22Rv1 (cell line): Measurements from ENCODE around the gene AXL.

Experiments used
- H3K27ac ChIP-seq: fragments of 450-650 bp; 2 replicates; pipeline ENCODE4 v1.5.1; 2017
- CTCF ChIP-seq: fragments of 450-650 bp; IDR thresholded peaks from 2 replicates; pipeline ENCODE4 v1.5.1; 2017; ENCODE audit warnings: mild to moderate bottlenecking
- ZFX ChIP-seq: fragments of 450-650 bp; IDR thresholded peaks from 2 replicates; pipeline ENCODE4 v1.6.1; 2017; ENCODE audit warnings: antibody characterized with exemption, borderline replicate concordance

AXL gene

DNA sequence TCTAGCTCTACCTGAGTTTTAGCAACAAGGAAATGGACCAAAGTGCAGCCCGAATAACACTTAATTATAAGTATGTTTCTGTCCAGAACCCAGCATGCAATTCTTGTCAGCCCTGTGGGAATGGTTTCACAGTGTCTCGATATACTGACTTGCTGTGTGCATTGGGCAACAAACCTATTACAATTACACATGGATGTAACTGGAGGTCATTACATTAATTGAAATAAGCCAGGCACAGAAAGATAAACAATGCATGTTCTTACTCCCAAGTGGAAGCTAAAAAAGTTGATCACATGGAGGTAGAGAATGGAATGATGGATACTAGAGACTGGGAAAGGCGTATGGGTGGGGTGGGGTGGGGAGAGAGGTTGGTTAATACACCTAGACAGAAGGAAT, 31.1 kb upstream of the AXL start:
- TF ChIP-seq CTCF: no peak
- TF ChIP-seq ZFX: no peak
- H3K27ac ChIP-seq: no peak overlapping the region

DNA sequence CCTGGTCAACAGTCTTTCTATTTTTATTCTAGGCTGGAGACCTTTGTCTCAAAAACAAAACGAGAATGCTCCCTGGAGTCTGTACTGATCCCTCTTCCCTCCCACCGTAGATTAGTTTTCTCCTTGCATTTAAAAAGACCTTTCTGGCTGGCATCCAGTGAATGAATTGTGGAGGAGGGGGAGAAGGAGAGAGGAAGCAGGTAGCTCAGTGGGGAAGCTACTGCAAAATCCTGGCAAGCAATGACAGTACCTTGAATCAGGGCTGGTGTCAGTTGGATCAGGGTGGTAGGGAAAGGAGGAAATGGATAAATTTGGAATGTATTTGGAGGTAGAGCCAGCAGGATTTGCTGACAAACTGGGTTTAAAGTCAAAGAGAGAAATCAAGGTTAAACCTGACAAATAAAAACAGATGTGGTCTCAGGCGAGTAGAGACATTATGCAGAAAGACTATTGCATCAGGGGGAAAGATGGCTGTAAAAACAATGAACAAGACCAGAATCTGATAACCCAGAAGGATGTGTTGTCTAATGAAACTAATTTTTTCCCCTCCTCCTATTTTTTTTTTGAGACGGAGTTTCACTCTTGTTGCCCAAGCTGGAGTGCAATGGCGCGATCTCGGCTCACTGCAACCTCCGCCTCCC, 29.5 kb upstream of the AXL start:
- H3K27ac ChIP-seq: no peak overlapping the region
- TF ChIP-seq CTCF (no peak), ZFX (no peak)

DNA sequence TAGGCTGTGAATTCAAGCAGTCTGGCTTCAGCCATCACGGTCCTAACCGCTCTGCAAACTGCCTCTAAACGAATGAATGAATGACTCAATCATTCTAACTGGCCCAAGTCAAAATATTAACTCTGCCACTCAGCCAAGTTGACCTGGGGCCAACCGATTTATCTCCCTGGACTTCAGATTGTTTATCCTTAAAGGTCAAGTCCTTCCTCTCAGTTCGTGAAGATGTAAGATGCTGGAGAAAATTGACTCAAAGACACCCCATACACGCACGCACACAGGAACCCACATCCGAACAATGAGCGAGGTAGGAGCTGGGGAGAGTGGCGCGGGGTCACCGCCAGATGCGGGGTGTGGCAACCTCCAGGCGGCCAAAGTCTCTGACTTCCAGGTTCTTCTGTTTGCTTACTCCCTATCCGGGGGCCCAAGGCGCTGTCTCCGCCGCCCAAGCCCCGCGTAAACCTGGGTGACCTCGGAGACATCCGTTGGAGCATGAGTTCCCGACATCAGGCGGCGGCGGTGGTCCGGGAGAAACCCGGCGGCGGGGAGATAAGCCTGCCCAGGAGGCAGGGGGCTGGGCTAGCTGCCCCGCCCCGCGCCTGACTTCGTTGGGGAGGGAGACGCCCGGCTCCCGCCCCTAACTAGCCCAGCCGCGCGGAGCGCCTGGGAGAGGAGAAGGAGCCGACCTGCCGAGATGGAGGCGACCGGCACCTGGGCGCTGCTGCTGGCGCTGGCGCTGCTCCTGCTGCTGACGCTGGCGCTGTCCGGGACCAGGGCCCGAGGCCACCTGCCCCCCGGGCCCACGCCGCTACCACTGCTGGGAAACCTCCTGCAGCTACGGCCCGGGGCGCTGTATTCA, 26.2 kb upstream of the AXL start, which contains the start of gene CYP2S1:
CYP2S1 (plus strand) TSS at position 646 of the 856 bp plus-strand sequence; CDS start at position 692, 46 bp downstream.
- TF ChIP-seq CTCF (no peak), ZFX (no peak)
- no peak within 1 kb of the TSS for H3K27ac ChIP-seq

GRCh38 chr19:41193430-41194156, 25.4 kb upstream of the AXL start:
- no peak overlapping the region for H3K27ac ChIP-seq
- no peak for TF ChIP-seq ZFX
- no peak for TF ChIP-seq CTCF

GRCh38 chr19:41194157-41194552, 24.9 kb upstream of the AXL start:
- H3K27ac ChIP-seq: no peak overlapping the region
- TF ChIP-seq ZFX: no peak
- no peak for TF ChIP-seq CTCF

- H3K27ac ChIP-seq: no peak overlapping the region
- TF ChIP-seq ZFX: no peak
- no peak for TF ChIP-seq CTCF
Observed at GRCh38 chr19:41195675-41196497, 23.1 kb upstream of the AXL start.
